K562 (cell line): Measurements from ENCODE around the gene TTC22.

Source experiments
- ATF7 ChIP-seq: fragments of 450-650 bp; IDR thresholded peaks from 2 replicates; pipeline ENCODE4 v1.7.1; 2014; ENCODE audit warnings: mild to moderate bottlenecking, moderate library complexity
- CBX2 ChIP-seq: fragments of 200-600 bp; sonication (generic); IDR thresholded peaks from one replicate; pipeline ENCODE4 v1.6.1; 2012; ENCODE audit warnings: mild to moderate bottlenecking, low read length, inconsistent platforms; ENCODE audit not compliant: insufficient read depth, poor library complexity, severe bottlenecking
- CREB1 ChIP-seq, 2 experiments: sonication (generic) in 1 of 2; formaldehyde crosslinking in 1 of 2; IDR thresholded peaks; 2 replicates each; pipeline versions ENCODE4 v1.6.1 to v1.8.0; 2012 to 2022; ENCODE audit warnings: inconsistent platforms in 1 of 2, mild to moderate bottlenecking in 1 of 2, missing genetic modification reagents in 1 of 2, moderate library complexity in 1 of 2
- DMBX1 ChIP-seq: fragments of 250-450 bp; sonication (Bioruptor Pico); IDR thresholded peaks from 2 replicates; pipeline ENCODE4 v1.8.0; 2022; ENCODE audit warnings: inconsistent platforms, mild to moderate bottlenecking, moderate library complexity, borderline replicate concordance
- EZH2 ChIP-seq: IDR thresholded peaks from 2 replicates; pipeline ENCODE4 v1.6.1; 2012; ENCODE audit warnings: low read depth, mild to moderate bottlenecking, inconsistent platforms, low read length, borderline replicate concordance
- GATA2 ChIP-seq: sonication (generic); formaldehyde crosslinking; IDR thresholded peaks from 2 replicates; pipeline ENCODE4 v1.4.0; 2020; ENCODE audit warnings: mild to moderate bottlenecking, missing genetic modification reagents
- SP1 ChIP-seq: sonication (generic); formaldehyde crosslinking; IDR thresholded peaks from 2 replicates; pipeline ENCODE4 v1.8.1; 2022; ENCODE audit warnings: mild to moderate bottlenecking, missing genetic modification reagents
- ZNF239 ChIP-seq: fragments of 250-450 bp; sonication (Bioruptor Pico); IDR thresholded peaks from 2 replicates; pipeline ENCODE4 v1.4.0; 2020; ENCODE audit warnings: mild to moderate bottlenecking
- ZNF431 ChIP-seq: sonication (generic); formaldehyde crosslinking; IDR thresholded peaks from 2 replicates; pipeline ENCODE4 v1.8.0; 2022; ENCODE audit warnings: mild to moderate bottlenecking, missing genetic modification reagents
- ZNF830 ChIP-seq: fragments of 250-450 bp; sonication (Bioruptor Pico); IDR thresholded peaks from 2 replicates; pipeline ENCODE4 v1.5.0; 2021; ENCODE audit warnings: mild to moderate bottlenecking
- TF ChIP-seq, protein P1 (sequence below), 3 experiments: IDR thresholded peaks in 2 of 3; conservative IDR thresholded peaks in 1 of 3; 2 replicates each; pipeline ENCODE4 v1.5.1; 2011 to 2012; ENCODE audit warnings: low read length in 3 of 3, mild to moderate bottlenecking in 3 of 3, control low read depth in 2 of 3, improper control_type of control experiment in 1 of 3, inconsistent platforms in 1 of 3, low read depth in 1 of 3, mixed read lengths in 1 of 3, moderate library complexity in 1 of 3; ENCODE audit not compliant: insufficient read depth in 2 of 3
- TF ChIP-seq, protein P2 (sequence below): sonication (generic); formaldehyde crosslinking; IDR thresholded peaks from 2 replicates; pipeline ENCODE4 v1.5.0; 2020; ENCODE audit warnings: missing genetic modification reagents
- TF ChIP-seq, protein P3 (sequence below): conservative IDR thresholded peaks from 2 replicates; pipeline ENCODE4 v1.6.1; 2011; ENCODE audit warnings: low read depth, mild to moderate bottlenecking, low read length; ENCODE audit not compliant: control insufficient read depth

DNA sequence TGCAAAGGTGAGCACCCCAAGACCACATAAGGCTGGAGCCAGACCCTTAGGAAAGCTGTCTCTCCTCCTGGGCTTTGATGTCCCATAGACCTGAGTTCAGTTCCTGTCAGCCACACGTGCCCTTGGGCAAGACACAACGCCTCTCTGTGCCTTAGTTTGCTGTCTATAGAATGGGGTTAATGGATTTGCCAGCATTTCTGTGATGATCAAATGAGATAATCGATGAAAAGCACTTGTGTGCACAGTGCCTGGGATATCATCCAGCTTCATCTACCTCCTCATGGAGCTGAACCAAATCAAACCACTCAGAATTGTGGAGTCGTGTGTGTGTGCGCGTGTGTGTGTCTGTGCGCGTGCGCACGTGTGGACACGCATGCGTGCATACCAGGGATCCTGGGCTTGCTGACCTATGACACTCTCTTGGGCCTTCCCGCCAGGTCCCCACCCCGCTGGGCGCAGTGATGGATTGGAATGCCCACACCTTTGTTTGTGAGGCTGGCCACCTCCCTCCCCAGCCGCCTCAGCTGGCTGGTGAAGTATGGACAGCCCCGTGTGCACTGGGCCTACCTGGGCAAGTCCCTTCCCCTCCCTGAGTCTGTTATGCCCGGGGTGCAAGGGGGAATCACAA lies 5.2 kb downstream of the TTC22 start:
- TF ChIP-seq SP1 (no peak), ATF7 (no peak), CREB1 (IDR thresholded peaks at IDR 0.05) (no peak), CREB1 (CRISPR knock-in tag; IDR thresholded peaks at IDR 0.05) (no peak), ZNF830 (CRISPR knock-in tag) (no peak), GATA2 (CRISPR knock-in tag) (no peak), DMBX1 (CRISPR knock-in tag) (no peak), ZNF239 (CRISPR knock-in tag) (no peak), CBX2 (no peak), EZH2 (no peak), ZNF431 (CRISPR knock-in tag) (no peak)
- TF ChIP-seq, protein P1, sequence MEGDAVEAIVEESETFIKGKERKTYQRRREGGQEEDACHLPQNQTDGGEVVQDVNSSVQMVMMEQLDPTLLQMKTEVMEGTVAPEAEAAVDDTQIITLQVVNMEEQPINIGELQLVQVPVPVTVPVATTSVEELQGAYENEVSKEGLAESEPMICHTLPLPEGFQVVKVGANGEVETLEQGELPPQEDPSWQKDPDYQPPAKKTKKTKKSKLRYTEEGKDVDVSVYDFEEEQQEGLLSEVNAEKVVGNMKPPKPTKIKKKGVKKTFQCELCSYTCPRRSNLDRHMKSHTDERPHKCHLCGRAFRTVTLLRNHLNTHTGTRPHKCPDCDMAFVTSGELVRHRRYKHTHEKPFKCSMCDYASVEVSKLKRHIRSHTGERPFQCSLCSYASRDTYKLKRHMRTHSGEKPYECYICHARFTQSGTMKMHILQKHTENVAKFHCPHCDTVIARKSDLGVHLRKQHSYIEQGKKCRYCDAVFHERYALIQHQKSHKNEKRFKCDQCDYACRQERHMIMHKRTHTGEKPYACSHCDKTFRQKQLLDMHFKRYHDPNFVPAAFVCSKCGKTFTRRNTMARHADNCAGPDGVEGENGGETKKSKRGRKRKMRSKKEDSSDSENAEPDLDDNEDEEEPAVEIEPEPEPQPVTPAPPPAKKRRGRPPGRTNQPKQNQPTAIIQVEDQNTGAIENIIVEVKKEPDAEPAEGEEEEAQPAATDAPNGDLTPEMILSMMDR (IDR thresholded peaks at IDR 0.05 in 2 of 3, conservative IDR thresholded peaks at IDR 0.05 in 1 of 3; ENCODE audit: insufficient read depth in 2 of 3, low read depth in 1 of 3, low read length in 3 of 3) = no peak
- TF ChIP-seq, protein P2, sequence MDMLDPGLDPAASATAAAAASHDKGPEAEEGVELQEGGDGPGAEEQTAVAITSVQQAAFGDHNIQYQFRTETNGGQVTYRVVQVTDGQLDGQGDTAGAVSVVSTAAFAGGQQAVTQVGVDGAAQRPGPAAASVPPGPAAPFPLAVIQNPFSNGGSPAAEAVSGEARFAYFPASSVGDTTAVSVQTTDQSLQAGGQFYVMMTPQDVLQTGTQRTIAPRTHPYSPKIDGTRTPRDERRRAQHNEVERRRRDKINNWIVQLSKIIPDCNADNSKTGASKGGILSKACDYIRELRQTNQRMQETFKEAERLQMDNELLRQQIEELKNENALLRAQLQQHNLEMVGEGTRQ (CRISPR knock-in tag) = no peak
- TF ChIP-seq, protein P3, sequence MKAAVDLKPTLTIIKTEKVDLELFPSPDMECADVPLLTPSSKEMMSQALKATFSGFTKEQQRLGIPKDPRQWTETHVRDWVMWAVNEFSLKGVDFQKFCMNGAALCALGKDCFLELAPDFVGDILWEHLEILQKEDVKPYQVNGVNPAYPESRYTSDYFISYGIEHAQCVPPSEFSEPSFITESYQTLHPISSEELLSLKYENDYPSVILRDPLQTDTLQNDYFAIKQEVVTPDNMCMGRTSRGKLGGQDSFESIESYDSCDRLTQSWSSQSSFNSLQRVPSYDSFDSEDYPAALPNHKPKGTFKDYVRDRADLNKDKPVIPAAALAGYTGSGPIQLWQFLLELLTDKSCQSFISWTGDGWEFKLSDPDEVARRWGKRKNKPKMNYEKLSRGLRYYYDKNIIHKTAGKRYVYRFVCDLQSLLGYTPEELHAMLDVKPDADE = no peak
